BJ (cell line): Measurements from ENCODE around the gene TTC33. TPM values are rescaled to one million over a fixed set of nuclear protein-coding genes. Genes with fewer than 3 reads are reported as not detected.
"Not testable (repeated sequence)": the region's sequence is repeated elsewhere in the genome, so short reads cannot be mapped to it uniquely, and the experiment has no call there.

ENCODE experiments used
- CTCF ChIA-PET: fragments of 350-600 bp; formaldehyde crosslinking; extraction: SDS; loops from one replicate; lab custom pipeline; 2021; ENCODE audit warnings: antibody characterized with exemption, inconsistent platforms; lab: Yijun Ruan, JAX
- POLR2A ChIA-PET: fragments of 300-600 bp; sonication (Branson Sonifier 250); formaldehyde crosslinking; extraction: SDS; loops from one replicate; lab custom pipeline; 2021; ENCODE audit warnings: antibody characterized with exemption; lab: Charles Lee
- DNase-seq: peaks from one replicate; pipeline ENCODE4 v3.0.0-alpha.2; 2011; ENCODE audit warnings: low read depth
- H3K27me3 ChIP-seq: 2 replicates; pipeline ENCODE4 v1.6.0; 2011; ENCODE audit warnings: low read length; ENCODE audit not compliant: control insufficient read depth, insufficient read depth
- H3K36me3 ChIP-seq: 2 replicates; pipeline ENCODE4 v1.5.1; 2011; ENCODE audit warnings: low read length; ENCODE audit not compliant: control insufficient read depth, insufficient read depth
- H3K4me3 ChIP-seq: 2 replicates; pipeline ENCODE4 v1.5.1; 2011; ENCODE audit warnings: low read depth, mild to moderate bottlenecking, control low read depth, low read length
- CTCF ChIP-seq: IDR thresholded peaks from 2 replicates; pipeline ENCODE4 v1.5.1; 2011; ENCODE audit warnings: low read depth, mild to moderate bottlenecking, control low read depth, inconsistent platforms, low read length, moderate library complexity; ENCODE audit not compliant: insufficient read depth
- polyA plus RNA-seq: library from polyadenylated mRNA; depleted of rRNA; stranded (reverse); fragments of >200 nt; gene quantifications from 2 replicates; pipeline ENCODE4 v1.2.3, GENCODE V29; 2011

Gene TTC33
- polyA plus RNA-seq, 1 experiment: 2.8 TPM

GRCh38 chr5:40656766-40657165 is 99.0 kb downstream of the TTC33 start:
- CTCF ChIA-PET: no interaction called here
- DNase-seq: no peak
- Histone ChIP-seq H3K36me3 (no peaks in the 10 kb centered on the region), H3K4me3 (no peak overlapping the region), H3K27me3 (peaks cover 3% of the 10 kb centered on the region; the same call in 1 of the 2 replicates)
- no peak for TF ChIP-seq CTCF
- POLR2A ChIA-PET: no interaction called here

- H3K27me3 ChIP-seq, CTCF ChIA-PET, H3K36me3 ChIP-seq, H3K4me3 ChIP-seq: not testable (repeated sequence)
- DNase-seq: peak; percentile 19
- POLR2A ChIA-PET: interaction anchor here (0.6 kb wide), 1 partner anchor 264 kb away, joined by 3 read pairs; no protein-coding TSS in a partner anchor
These were observed 99.7 kb downstream of the TTC33 start for GRCh38 chr5:40656091-40656490.

GRCh38 chr5:40655138-40655537 is 100.6 kb downstream of the TTC33 start:
- Histone ChIP-seq H3K27me3 (peaks cover 3% of the 10 kb centered on the region; the same call in 1 of the 2 replicates), H3K4me3 (no peak overlapping the region), H3K36me3 (no peaks in the 10 kb centered on the region)
- TF ChIP-seq CTCF: no peak
- POLR2A ChIA-PET: no interaction called here
- CTCF ChIA-PET: interaction anchor here (0.6 kb wide), 2 partner anchors 17 to 271 kb away, joined by 3 read pairs; no protein-coding TSS in a partner anchor
- no peak for DNase-seq

DNA sequence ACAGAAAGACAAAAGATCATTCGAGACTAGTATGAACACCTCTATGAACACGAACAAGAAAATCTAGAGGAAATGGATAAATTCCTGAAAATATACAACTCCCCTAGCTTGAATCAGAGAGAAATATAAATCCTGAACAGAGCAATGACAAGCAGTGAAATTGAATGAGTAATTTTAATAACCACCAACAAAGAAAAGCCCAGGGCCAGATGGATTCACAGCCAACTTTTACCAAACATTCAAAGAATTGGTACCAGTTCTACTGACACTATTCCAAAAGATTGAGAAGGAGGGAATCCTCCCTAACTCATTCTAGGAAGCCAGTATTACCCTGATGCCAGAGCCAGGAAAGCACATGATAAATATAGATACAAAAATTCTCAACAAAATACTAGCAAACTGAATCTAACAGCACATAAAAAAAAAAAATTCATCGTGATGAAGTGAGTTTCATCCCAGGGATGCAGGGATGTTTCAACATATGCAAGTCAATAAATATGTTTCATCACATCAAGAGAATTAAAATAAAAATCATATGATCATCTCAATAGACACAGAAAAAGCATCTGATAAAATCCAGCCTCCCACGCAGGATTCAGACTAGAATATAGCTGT is 101.3 kb downstream of the TTC33 start:
- POLR2A ChIA-PET: no interaction called here

GRCh38 chr5:40653221-40654022 is 102.3 kb downstream of the TTC33 start:
- no peak for TF ChIP-seq CTCF
- Histone ChIP-seq H3K4me3 (no peak overlapping the region), H3K36me3 (no peaks in the 10 kb centered on the region), H3K27me3 (0 out of 2 replicates have a peak, but pooled peaks cover 1% of the 10 kb centered on the region)
- ChIA-PET POLR2A (no interaction called here), CTCF (interaction anchor here (1.0 kb wide), 1 partner anchor 12 kb away, joined by 3 read pairs; no protein-coding TSS in a partner anchor)
- DNase-seq: no peak

More for the DNA sequence above, 101.3 kb downstream of the TTC33 start:
- no peak for TF ChIP-seq CTCF
- peaks cover 3% of the 10 kb centered on the region; the same call in 1 of the 2 replicates for H3K27me3 ChIP-seq
- H3K4me3 ChIP-seq: no peak overlapping the region
- no peak for DNase-seq
- CTCF ChIA-PET: no interaction called here
- H3K36me3 ChIP-seq: no peaks in the 10 kb centered on the region
